Astrocyte (in vitro differentiated cells and primary cell): ENCODE results near the gene EXO1. TPM values are rescaled to one million over a fixed set of nuclear protein-coding genes. Genes with fewer than 3 reads are reported as not detected.

ENCODE experiments used
- DNase-seq: peaks from one replicate; pipeline ENCODE4 v3.0.0-alpha.2; 2010; ENCODE audit warnings: low read depth
- FAIRE-seq: peaks from 2 replicates; lab custom pipeline; 2011; peaks lifted over from hg19 to GRCh38; lab: Jason Lieb, UNC
- H2AFZ ChIP-seq: 2 replicates; pipeline ENCODE4 v1.6.0; 2012; ENCODE audit warnings: low read depth, low read length, inconsistent platforms
- H3K27ac ChIP-seq: 2 replicates; pipeline ENCODE4 v1.5.1; 2011; ENCODE audit warnings: low read depth, low read length, inconsistent platforms
- H3K27me3 ChIP-seq: 2 replicates; pipeline ENCODE4 v1.6.0; 2011; ENCODE audit warnings: low read length, inconsistent platforms; ENCODE audit not compliant: insufficient read depth
- H3K36me3 ChIP-seq: 2 replicates; pipeline ENCODE4 v1.5.1; 2011; ENCODE audit warnings: low read length, inconsistent platforms; ENCODE audit not compliant: insufficient read depth
- H3K4me1 ChIP-seq: 2 replicates; pipeline ENCODE4 v1.5.1; 2011; ENCODE audit warnings: low read length, inconsistent platforms; ENCODE audit not compliant: insufficient read depth
- H3K4me2 ChIP-seq: 2 replicates; pipeline ENCODE4 v1.6.0; 2012; ENCODE audit warnings: low read length, inconsistent platforms
- H3K4me3 ChIP-seq: 2 replicates; pipeline ENCODE4 v1.5.1; 2011; ENCODE audit warnings: low read depth, mild to moderate bottlenecking, low read length, inconsistent platforms; ENCODE audit not compliant: insufficient read depth
- H3K79me2 ChIP-seq: 2 replicates; pipeline ENCODE4 v1.6.0; 2012; ENCODE audit warnings: mild to moderate bottlenecking, low read length, inconsistent platforms; ENCODE audit not compliant: insufficient read depth
- H3K9ac ChIP-seq: 2 replicates; pipeline ENCODE4 v1.6.0; 2012; ENCODE audit warnings: mild to moderate bottlenecking, low read length, inconsistent platforms
- H3K9me3 ChIP-seq: 2 replicates; pipeline ENCODE4 v1.5.1; 2012; ENCODE audit warnings: low read depth, mild to moderate bottlenecking, low read length, inconsistent platforms; ENCODE audit not compliant: insufficient read depth
- H4K20me1 ChIP-seq: 2 replicates; pipeline ENCODE4 v1.6.0; 2012; ENCODE audit warnings: low read length, inconsistent platforms; ENCODE audit not compliant: insufficient read depth
- H3K27ac Mint-ChIP-seq: one replicate; pipeline ENCODE4 v1.8.0; 2021; ENCODE audit warnings: mild to moderate bottlenecking, mixed read lengths; ENCODE audit not compliant: unreplicated experiment
- H3K27me3 Mint-ChIP-seq: one replicate; pipeline ENCODE4 v1.8.0; 2021; ENCODE audit warnings: low read depth, mixed read lengths; ENCODE audit not compliant: unreplicated experiment
- H3K36me3 Mint-ChIP-seq: one replicate; pipeline ENCODE4 v1.8.0; 2021; ENCODE audit warnings: low read depth, mixed read lengths; ENCODE audit not compliant: unreplicated experiment
- H3K4me1 Mint-ChIP-seq: one replicate; pipeline ENCODE4 v1.8.0; 2021; ENCODE audit warnings: low read depth, mixed read lengths; ENCODE audit not compliant: unreplicated experiment
- H3K4me3 Mint-ChIP-seq: one replicate; pipeline ENCODE4 v1.8.0; 2021; ENCODE audit warnings: mild to moderate bottlenecking, moderate library complexity, mixed read lengths; ENCODE audit not compliant: unreplicated experiment
- H3K9me3 Mint-ChIP-seq: one replicate; pipeline ENCODE4 v1.8.0; 2021; ENCODE audit warnings: mild to moderate bottlenecking, mixed read lengths; ENCODE audit not compliant: unreplicated experiment
- EZH2 ChIP-seq: IDR thresholded peaks from 2 replicates; pipeline ENCODE4 v1.6.1; 2012; ENCODE audit warnings: mild to moderate bottlenecking, low read length, inconsistent platforms; ENCODE audit not compliant: insufficient read depth
- total RNA-seq: library from RNA; stranded (reverse); gene quantifications from 2 replicates; pipeline ENCODE4 v1.2.1, GENCODE V29; 2021
- TF ChIP-seq, protein P1 (sequence below): IDR thresholded peaks from 2 replicates; pipeline ENCODE4 v1.5.1; 2011; ENCODE audit warnings: low read depth, mild to moderate bottlenecking, inconsistent platforms, low read length, moderate library complexity; ENCODE audit not compliant: insufficient read depth

Gene EXO1
- total RNA-seq, 1 donor from 2014 or later: 3.8 TPM

GRCh38 chr1:241857131-241857530 lies 9.1 kb downstream of the EXO1 start:
- Histone ChIP-seq H3K4me2 (no peak overlapping the region), H4K20me1 (no peaks in the 10 kb centered on the region), H2AFZ (no peak overlapping the region), H3K27me3 (no peaks in the 10 kb centered on the region), H3K9me3 (no peaks in the 10 kb centered on the region), H3K27ac (no peak overlapping the region), H3K36me3 (peaks cover 16% of the 10 kb centered on the region), H3K79me2 (no peaks in the 10 kb centered on the region), H3K4me1 (no peaks in the 10 kb centered on the region), H3K9ac (no peak overlapping the region), H3K4me3 (no peak overlapping the region)
- H3K4me3 Mint-ChIP-seq: no peak overlapping the region
- DNase-seq (no peak), FAIRE-seq (no peak)
- H3K4me1 Mint-ChIP-seq: no peaks in the 10 kb centered on the region
- no peaks in the 10 kb centered on the region for H3K9me3 Mint-ChIP-seq
- no peaks in the 10 kb centered on the region for H3K36me3 Mint-ChIP-seq
- H3K27me3 Mint-ChIP-seq: no peaks in the 10 kb centered on the region
- H3K27ac Mint-ChIP-seq: no peak overlapping the region
- no peak for TF ChIP-seq EZH2
- TF ChIP-seq, protein P1, sequence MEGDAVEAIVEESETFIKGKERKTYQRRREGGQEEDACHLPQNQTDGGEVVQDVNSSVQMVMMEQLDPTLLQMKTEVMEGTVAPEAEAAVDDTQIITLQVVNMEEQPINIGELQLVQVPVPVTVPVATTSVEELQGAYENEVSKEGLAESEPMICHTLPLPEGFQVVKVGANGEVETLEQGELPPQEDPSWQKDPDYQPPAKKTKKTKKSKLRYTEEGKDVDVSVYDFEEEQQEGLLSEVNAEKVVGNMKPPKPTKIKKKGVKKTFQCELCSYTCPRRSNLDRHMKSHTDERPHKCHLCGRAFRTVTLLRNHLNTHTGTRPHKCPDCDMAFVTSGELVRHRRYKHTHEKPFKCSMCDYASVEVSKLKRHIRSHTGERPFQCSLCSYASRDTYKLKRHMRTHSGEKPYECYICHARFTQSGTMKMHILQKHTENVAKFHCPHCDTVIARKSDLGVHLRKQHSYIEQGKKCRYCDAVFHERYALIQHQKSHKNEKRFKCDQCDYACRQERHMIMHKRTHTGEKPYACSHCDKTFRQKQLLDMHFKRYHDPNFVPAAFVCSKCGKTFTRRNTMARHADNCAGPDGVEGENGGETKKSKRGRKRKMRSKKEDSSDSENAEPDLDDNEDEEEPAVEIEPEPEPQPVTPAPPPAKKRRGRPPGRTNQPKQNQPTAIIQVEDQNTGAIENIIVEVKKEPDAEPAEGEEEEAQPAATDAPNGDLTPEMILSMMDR: no peak

DNA sequence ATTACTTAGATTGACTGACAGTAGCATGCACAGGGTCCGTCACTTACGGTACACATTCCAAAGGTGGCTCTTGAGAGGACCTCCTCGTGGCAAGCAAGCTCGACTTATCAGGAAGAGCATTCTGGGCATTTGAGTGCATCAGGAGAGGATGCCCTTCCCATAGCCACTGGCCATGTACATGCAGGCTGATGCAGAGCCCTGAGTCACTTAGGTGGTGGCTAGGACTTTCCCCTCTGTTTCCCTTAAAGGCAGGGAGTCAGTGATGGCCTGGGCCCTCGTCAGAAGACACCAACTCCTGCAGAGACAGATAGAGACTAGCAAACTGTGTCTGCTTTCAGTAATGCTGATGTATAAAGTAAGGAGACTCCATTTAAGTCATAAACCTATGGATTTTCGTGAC lies 12.9 kb downstream of the EXO1 start:
- Mint-ChIP-seq H3K4me1 (no peaks in the 10 kb centered on the region), H3K36me3 (no peaks in the 10 kb centered on the region), H3K4me3 (no peak overlapping the region), H3K27ac (no peak overlapping the region), H3K27me3 (no peaks in the 10 kb centered on the region), H3K9me3 (no peaks in the 10 kb centered on the region)
- Histone ChIP-seq H3K9me3 (no peaks in the 10 kb centered on the region), H2AFZ (no peak overlapping the region), H3K9ac (no peak overlapping the region), H3K4me1 (no peaks in the 10 kb centered on the region), H3K27me3 (no peaks in the 10 kb centered on the region), H3K36me3 (peaks cover 14% of the 10 kb centered on the region), H3K79me2 (no peaks in the 10 kb centered on the region), H4K20me1 (no peaks in the 10 kb centered on the region), H3K27ac (no peak overlapping the region), H3K4me3 (no peak overlapping the region), H3K4me2 (no peak overlapping the region)
- FAIRE-seq (no peak), DNase-seq (no peak)
- no peak for TF ChIP-seq EZH2
- TF ChIP-seq, protein P1: no peak

- Histone ChIP-seq H3K27ac (no peak overlapping the region), H3K36me3 (peaks cover 6% of the 10 kb centered on the region), H3K4me2 (no peak overlapping the region), H3K4me1 (no peaks in the 10 kb centered on the region), H2AFZ (no peak overlapping the region), H3K27me3 (no peaks in the 10 kb centered on the region), H3K9me3 (no peaks in the 10 kb centered on the region), H3K9ac (no peak overlapping the region), H3K79me2 (no peaks in the 10 kb centered on the region), H3K4me3 (no peak overlapping the region), H4K20me1 (no peaks in the 10 kb centered on the region)
- DNase-seq (no peak), FAIRE-seq (no peak)
- Mint-ChIP-seq H3K4me3 (no peak overlapping the region), H3K27ac (no peak overlapping the region), H3K27me3 (no peaks in the 10 kb centered on the region), H3K36me3 (no peaks in the 10 kb centered on the region), H3K9me3 (no peaks in the 10 kb centered on the region), H3K4me1 (no peaks in the 10 kb centered on the region)
- TF ChIP-seq, protein P1: no peak
- no peak for TF ChIP-seq EZH2
Observed at GRCh38 chr1:241869022-241869421, 21.0 kb downstream of the EXO1 start.
